Smooth muscle cell of the brain vasculature (primary cell): Measurements from ENCODE around the gene ECI2.
"Not testable (repeated sequence)": the region's sequence is repeated elsewhere in the genome, so short reads cannot be mapped to it uniquely, and the experiment has no call there.

Experiments
- DNase-seq: peaks from one replicate; pipeline ENCODE4 v3.0.0-alpha.2; 2012; ENCODE audit warnings: low read depth, low spot score

The ECI2 gene

DNA sequence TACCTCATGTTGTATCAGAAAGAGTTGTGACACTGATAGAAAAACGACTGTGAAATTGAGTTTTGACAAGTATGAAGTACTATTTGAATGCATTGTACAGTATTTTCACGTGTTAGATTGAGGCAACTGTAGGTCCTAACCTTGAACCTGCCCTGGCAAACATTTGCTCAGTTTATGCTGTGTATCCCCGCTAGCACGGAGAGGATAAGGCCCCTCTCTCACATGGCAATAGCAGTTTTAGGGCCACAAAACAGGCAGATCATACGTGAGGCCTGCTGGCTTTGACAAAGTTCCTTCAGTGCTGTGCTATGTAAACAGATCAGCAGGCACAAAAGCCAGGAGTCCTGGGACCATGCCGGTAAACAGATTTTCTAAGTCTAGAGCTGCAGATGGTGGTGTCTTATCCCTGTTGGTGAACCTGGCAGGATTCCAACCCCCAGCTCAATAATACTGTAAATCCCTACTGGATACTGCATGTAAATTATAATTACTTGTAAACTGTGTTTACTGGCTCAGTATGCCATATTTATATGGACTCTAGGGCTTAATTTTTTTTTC, 32.6 kb downstream of the ECI2 start:
- DNase-seq: peak; percentile 20

DNA sequence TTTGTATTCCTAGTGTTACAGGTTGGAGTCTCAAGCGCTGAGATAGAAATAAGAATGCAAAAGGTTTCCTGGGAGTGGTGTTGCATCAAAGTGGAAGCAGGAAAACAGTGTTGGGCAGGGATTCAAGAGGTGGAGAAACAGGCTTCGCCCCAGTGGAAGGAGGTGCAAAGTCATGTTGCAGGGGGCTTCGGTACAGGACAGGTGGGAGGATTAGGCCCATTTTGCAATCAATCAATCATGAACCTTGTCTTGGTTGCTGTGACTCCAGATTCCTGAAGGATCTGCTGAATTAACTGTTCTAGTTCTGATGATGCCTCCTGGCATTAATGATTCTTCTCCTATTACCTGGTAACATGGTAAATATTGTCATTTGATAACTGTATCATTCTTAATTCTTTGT, 34.1 kb downstream of the ECI2 start:
- DNase-seq: no peak

DNA sequence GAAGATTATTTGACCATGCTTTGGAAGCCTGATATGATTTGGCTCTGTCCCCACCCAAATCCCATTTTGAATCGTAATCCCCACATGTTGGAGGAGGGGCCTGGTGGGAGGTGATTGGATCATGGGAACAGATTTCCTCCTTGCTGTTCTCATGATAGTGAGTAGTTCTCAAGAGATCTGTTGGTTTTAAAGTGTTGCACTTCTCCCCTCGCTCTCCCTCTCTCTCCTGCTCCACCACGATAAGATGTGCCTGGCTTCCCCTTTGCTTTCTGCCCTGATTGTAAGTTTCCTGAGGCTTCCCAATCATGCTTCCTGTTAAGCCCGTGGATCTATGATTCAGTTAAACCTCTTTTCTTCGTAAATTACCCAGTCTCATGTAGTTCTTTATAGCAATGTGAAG, 34.7 kb downstream of the ECI2 start:
- no peak for DNase-seq

DNA sequence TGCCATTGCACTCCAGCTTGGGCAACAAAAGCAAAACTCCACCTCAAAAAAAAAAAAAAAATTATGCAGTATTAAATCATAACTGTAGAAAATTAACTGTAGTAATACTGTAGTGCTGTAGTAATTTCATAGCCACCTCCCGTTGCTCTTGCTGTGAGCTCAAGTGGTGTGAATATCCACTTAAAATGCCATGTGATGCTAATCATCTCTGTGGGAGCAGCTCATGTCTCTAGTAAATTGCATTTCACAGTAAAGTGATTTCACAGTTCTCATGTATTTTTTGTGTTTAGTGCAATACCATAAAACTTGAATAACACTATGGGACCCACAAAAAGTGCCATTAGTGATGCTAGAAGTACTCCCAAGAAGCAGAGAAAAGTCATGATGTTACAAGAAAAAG, 42.1 kb downstream of the ECI2 start:
- DNase-seq: no peak

DNA sequence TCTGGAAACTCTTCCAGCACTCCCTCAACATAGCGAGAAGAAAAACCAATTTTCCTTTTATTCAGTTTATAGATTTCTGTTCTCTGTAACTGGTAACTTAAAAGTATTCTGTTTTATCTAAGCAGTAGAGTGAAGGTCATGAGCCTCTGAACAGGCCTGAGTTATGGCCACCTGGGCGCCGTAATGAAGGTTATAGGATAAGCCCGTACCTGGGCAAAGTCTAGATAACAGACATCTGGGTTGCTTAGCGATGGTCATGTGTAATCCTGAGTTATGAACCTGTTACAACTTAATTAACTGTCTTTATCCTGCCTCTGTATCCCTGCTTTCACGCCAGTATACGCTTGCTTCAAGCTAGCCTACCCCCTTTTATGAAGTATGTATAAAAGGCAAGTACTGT, 43.4 kb downstream of the ECI2 start:
- no peak for DNase-seq

DNA sequence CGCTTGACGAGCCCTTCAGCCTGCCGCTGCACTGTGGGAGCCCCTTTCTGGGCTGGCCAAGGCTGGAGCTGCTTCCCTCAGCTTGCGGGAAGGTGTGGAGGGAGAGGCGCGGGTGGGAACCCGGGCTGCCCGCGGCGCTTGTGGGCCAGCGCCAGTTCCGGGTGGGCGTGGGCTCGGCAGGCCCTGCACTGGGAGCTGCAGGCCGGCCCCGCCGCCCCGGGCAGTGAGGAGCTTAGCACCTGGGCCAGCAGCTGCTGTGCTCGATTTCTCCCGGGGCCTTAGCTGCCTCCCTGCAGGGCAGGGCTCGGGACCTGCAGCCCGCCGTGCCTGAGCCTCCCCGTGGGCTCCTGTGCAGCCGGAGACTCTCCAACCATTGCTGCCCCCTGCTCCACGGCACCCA, 45.3 kb downstream of the ECI2 start:
- DNase-seq: not testable (repeated sequence)

DNA sequence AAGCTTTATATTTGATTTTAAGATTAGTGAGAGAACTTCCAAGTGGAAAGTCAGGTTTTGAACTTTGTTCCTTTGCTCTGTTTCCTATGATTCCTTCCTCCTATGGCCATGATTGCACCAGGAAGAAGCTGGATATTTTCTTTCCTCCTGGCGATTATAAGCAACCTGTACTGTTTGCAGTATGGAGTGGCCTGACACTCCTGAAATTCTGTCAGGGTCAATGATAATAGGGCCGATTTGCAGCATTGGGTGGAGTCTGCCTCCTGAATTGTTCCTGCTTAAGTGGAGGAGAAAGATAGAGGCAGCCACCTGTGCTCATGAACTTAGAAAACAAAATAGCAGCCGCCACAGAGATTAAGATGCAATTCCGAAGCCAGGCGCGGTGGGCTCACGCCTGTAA, 46.7 kb downstream of the ECI2 start:
- DNase-seq: no peak

DNA sequence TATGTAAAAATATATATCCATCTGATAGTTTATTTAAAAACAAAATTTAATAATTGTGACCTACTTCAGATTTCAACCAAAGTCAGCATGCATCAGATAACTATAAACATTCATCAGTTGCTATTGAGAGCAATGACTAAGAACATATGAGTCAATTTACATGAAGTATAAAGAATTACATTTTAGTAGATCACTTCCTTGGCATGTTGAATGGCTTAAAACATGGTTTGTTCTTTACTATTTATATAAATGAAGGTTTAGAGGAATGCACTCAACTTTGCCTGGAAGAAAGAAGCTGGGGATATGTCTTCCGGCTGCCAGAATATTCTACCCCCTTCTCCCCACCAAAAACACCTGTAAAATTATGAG, 50.1 kb downstream of the ECI2 start:
- DNase-seq: no peak

DNA sequence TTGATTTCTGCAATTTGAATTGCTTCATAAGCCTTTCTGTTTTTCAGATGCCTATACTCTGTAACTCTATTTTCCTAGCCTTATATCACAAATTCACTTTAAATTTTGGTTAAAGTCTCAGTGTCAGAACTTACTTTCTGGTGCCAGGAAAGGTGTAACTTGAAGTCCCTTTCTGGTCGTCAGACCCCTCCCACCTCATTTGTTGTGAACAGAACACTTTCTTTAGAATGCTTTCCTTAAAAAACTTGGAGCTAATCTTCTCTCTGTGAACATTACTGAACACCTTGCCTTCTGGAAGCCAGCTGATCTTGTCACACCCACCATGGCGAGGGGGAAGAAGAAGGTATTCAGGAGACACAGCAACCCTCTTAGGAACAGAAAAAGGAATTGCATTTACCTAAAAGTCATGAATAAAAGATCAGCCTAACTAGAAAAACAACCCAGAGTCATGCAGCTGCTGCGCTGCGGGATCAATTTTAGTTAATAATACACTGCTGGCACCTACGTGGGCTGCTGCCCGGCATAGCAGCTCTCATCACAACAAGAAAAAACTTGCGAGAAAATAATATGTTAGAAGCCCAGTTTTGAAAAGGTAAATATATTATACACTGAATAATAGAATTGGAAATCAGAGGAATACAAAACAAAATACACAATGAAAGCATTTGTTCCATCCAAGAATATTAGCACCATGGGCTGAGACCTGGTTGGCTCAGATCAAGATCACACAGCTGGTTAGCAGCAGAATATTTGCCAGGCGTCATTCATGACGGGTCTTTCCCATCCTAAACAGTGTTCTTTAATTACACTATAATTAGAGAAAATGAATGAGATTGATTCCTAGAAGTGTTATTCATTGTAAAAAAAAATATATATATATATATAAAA, 50.7 kb downstream of the ECI2 start:
- no peak for DNase-seq

DNA sequence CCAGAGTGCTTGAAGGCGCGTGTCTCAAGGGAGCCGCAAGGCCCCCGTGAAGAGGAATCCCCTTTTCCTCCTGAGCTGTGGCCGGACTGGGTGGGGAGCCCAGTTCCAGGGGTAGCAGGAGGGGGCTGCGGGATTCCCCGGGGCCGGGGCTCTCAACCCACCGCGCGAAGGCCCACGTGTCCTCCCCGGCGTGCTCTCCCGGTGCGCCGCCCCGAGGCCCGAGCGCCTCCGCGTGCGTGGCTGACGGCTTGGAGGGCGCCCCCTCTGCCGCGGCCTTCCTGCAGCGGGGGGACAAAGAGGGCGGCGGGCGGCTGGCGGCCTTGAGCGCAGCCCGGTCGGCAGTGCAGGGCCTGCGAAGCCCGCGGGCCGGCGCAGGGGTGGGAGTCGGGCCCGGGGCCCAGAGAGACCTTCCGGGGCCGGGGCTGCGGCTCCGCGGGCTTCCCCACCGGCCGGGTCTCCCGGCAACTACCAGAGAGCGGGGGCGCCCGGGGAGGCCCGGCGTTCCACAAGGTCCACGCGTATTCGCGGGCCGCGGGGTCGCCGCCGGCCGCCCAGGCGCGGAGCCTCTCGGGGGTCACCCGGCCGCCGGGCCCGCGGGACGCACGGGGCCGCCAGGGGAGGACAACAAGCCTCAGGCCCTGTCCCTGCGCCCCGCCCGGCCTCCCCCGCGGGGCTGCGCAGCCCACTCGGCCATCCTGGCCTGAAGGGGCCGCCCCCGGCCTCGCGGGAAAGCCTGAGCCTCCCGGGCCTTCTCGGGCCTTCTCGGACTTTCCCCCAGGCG, 56.5 kb downstream of the ECI2 start, which contains the start of gene FAM217A:
Gene FAM217A, minus strand, starts transcription at position 447 of the 781 bp plus-strand sequence. CDS start 1,723 bp downstream, outside the sequence.
- DNase-seq: no peak

DNA sequence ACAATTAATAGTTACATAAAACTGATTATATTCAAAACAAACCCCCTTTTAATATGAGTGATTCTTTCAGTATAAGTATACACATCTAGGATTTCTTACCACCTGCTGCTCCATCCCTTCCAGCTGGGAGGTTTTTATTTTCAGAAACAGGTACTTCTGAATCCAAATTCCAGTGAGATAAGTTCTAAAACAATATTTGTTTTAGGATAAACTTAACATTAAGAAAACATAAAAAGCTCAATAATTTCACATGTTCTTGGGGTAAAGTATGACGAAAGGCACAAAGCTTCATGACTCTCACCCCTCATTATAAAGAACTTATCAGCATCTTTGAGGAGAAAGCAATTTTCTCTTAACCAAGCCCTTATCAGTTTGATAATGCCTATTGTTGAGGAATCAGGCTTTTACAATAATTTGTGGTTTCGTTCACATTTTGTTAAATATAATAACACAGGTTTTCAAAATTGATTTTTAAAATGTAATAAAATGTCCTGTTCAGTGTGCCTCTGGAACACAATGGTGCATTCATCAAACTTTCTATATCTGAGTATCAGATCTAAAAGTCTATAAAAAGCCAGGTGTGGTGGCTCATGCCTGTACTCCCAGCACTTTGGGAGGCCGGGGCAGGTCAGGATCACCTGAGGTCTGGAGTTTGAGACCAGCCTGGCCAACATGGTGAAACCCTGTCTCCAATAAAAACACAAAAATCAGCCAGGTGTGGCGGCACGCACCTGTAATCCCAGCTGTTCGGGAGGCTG, 60.7 kb downstream of the ECI2 start:
- DNase-seq: no peak

DNA sequence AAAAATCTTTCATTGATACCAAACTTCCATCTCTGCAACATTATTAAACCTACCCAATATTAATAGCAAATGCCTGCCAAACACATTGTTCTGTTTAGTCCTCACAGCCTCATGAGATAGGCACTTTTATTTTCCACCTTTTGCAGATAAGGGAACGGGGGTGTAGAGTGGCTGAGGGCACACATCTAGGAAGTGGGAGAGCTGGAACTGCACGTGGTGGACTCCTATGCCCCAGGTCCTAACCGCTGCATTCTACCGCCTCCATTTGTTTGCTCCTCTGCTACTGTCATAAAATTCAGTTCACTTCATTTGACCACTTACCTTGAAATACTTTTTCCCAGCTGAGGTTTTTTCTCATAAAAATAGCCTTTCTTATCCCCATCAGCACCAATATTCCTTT, 64.0 kb downstream of the ECI2 start:
- no peak for DNase-seq

DNA sequence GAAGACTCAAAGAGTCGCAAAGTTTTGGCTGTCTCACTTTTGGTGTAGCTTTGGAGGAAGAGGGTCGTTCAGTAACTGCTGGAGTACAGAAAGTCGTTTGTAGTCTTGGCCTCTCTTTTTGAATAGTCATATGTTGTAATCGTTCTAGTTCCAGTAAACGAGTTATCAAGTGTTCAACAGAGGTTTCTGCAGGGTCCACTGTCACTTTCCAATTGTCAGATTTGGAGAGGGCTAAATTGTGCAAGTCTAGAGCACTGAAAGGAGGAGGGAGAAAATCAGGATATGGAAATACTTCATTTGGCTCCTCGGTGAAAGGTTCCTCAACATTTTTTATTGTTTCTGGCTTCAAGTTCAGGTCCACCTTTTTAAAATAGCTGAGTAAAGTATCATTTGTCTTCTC, 66.2 kb downstream of the ECI2 start:
- DNase-seq: no peak

DNA sequence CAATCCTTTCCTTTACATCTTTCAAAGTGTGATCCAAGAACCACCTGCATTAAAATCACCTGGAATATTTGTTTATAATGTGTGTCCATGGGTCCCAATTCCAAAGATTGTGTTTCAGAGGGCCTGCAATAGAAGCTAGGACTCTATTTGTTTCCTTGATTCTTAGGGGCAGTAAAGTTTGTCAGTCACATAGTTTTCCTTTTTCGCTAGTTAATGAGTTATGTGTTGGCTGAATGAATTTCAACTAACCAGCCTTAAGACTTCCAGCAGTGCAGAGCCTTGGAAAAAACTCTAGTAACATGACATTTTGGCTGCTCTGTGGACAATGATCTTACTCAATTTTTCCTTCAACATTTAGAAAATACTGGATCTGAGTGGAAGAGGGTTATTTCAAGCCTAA, 67.7 kb downstream of the ECI2 start:
- no peak for DNase-seq

DNA sequence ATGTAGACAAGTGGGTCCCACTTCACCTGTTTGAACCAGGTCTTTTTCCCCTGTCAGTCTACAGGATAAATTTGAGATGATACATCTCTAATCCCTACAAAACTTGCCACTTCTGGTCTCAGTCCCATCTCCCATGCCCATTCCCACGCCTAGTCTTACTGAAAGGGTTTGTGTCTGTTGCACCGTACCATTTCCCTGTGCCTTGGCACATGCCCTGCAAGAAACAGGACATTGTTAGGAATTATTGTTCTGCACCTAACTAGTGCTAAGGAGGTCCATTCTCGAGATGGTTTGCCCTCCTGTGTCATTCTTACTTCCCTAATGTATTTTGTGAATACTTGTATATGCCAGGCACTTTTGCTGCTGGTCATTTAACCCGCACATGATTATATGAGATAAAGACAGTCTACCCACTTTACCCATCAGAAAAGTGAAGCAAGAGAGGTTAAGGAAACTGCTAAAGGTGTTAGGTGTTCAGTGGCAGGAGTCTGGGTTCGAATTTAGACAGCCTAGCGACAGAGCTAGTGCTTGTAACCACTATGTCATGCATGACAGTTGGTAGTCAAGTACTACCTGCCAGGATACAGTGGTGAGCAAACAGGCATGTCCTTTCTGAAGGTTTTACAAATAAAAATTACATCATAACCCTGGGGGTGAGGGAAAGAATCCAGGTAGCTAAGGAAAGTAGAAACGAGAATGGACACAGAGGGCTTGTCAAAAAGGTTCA, 69.2 kb downstream of the ECI2 start:
- DNase-seq: no peak
